Ramos (cell line): Measurements from ENCODE around the gene CMTM4.

ENCODE experiments used
- in situ Hi-C: fragments of 300-500 bp; cut with MboI; formaldehyde crosslinking; loops from one replicate; pipeline ENCODE4 v1.14.3; 2022; ENCODE audit warnings: low sequenced_read_pairs; ENCODE audit not compliant: unreplicated experiment

Gene CMTM4

GRCh38 chr16:66696669-66697630 is at the start of gene CMTM4:
CMTM4 (minus strand) TSS chr16:66696743; CDS start chr16:66696525, 218 bp downstream.
- in situ Hi-C loops: no loop called here

- in situ Hi-C loops: loop anchor here (25.0 kb wide), 1 partner anchor 334 kb away; no protein-coding TSS in a partner anchor
Measured at GRCh38 chr16:66746048-66746447, 49.5 kb upstream of the CMTM4 start.

GRCh38 chr16:66741950-66742808 is 45.6 kb upstream of the CMTM4 start:
- in situ Hi-C loops: loop anchor here (25.0 kb wide), 1 partner anchor 330 kb away; no protein-coding TSS in a partner anchor

GRCh38 chr16:66741169-66741900 is 44.8 kb upstream of the CMTM4 start:
- in situ Hi-C loops: loop anchor here (25.0 kb wide), 1 partner anchor 329 kb away; no protein-coding TSS in a partner anchor

GRCh38 chr16:66740533-66740932 is 44.0 kb upstream of the CMTM4 start:
- in situ Hi-C loops: loop anchor here (25.0 kb wide), 1 partner anchor 328 kb away; no protein-coding TSS in a partner anchor

- in situ Hi-C loops: loop anchor here (25.0 kb wide), 1 partner anchor 328 kb away; no protein-coding TSS in a partner anchor
Measured at GRCh38 chr16:66740010-66740409, 43.5 kb upstream of the CMTM4 start.

GRCh38 chr16:66735891-66736290 is 39.3 kb upstream of the CMTM4 start:
- in situ Hi-C loops: loop anchor here (25.0 kb wide), 1 partner anchor 324 kb away; no protein-coding TSS in a partner anchor

- in situ Hi-C loops: loop anchor here (25.0 kb wide), 1 partner anchor 319 kb away; no protein-coding TSS in a partner anchor
Measured at GRCh38 chr16:66731101-66731500, 34.6 kb upstream of the CMTM4 start.

- in situ Hi-C loops: loop anchor here (10.0 to 25.0 kb wide), 2 partner anchors 146 to 317 kb away; no protein-coding TSS in a partner anchor
Measured at GRCh38 chr16:66728804-66729203, 32.3 kb upstream of the CMTM4 start.

GRCh38 chr16:66728117-66728787 is 31.7 kb upstream of the CMTM4 start:
- in situ Hi-C loops: loop anchor here (10.0 to 25.0 kb wide), 2 partner anchors 147 to 316 kb away; no protein-coding TSS in a partner anchor

GRCh38 chr16:66720766-66721165 is 24.2 kb upstream of the CMTM4 start:
- in situ Hi-C loops: loop anchor here (10.0 kb wide), 1 partner anchor 154 kb away; no protein-coding TSS in a partner anchor

GRCh38 chr16:66719246-66719645 is 22.7 kb upstream of the CMTM4 start:
- in situ Hi-C loops: no loop called here

GRCh38 chr16:66717776-66718175 is 21.2 kb upstream of the CMTM4 start:
- in situ Hi-C loops: no loop called here

GRCh38 chr16:66717112-66717675 is 20.7 kb upstream of the CMTM4 start:
- in situ Hi-C loops: no loop called here

GRCh38 chr16:66714654-66715307 is 18.2 kb upstream of the CMTM4 start:
- in situ Hi-C loops: no loop called here

GRCh38 chr16:66714062-66714461 is 17.5 kb upstream of the CMTM4 start:
- in situ Hi-C loops: no loop called here

- in situ Hi-C loops: no loop called here
Measured at GRCh38 chr16:66713076-66713475, 16.5 kb upstream of the CMTM4 start.

- in situ Hi-C loops: no loop called here
Measured at GRCh38 chr16:66712512-66712911, 16.0 kb upstream of the CMTM4 start.
